Natural killer cell (primary cell): ENCODE measurements around the gene RPS2. TPM values are rescaled to one million over a fixed set of nuclear protein-coding genes. Genes with fewer than 3 reads are reported as not detected.
"Not testable (repeated sequence)": the region's sequence is repeated elsewhere in the genome, so short reads cannot be mapped to it uniquely, and the experiment has no call there.

Source experiments
- ATAC-seq, 3 donors: fragments of 150-1000 bp in 2 of 3; fragments of 200-7000 bp in 1 of 3; cut with Tn5 transposase; 1 replicate in 1 of 3; 2 replicates in 2 of 3; pipeline ENCODE4 v1.10.0; 2021; ENCODE audit warnings: mild to moderate bottlenecking in 2 of 3, moderate library complexity in 2 of 3
- DNase-seq, 2 donors: peaks; one replicate each; pipeline versions ENCODE4 v3.0.0 to v3.0.0-alpha.2; 2013 to 2021; ENCODE audit warnings: mixed read lengths in 1 of 2
- H3K27ac ChIP-seq: one replicate; pipeline ENCODE4 v1.5.1; 2013; ENCODE audit warnings: mild to moderate bottlenecking, low read length
- H3K27me3 ChIP-seq: one replicate; pipeline ENCODE4 v1.6.1; 2013; ENCODE audit warnings: low read length; ENCODE audit not compliant: control insufficient read depth, insufficient read depth
- H3K36me3 ChIP-seq: one replicate; pipeline ENCODE4 v1.6.1; 2013; ENCODE audit warnings: low read length; ENCODE audit not compliant: control insufficient read depth, insufficient read depth
- H3K4me1 ChIP-seq: one replicate; pipeline ENCODE4 v1.6.1; 2013; ENCODE audit warnings: low read length; ENCODE audit not compliant: control insufficient read depth, insufficient read depth
- H3K4me3 ChIP-seq: one replicate; pipeline ENCODE4 v1.5.1; 2013; ENCODE audit warnings: low read length
- H3K9me3 ChIP-seq: one replicate; pipeline ENCODE4 v1.6.1; 2013; ENCODE audit warnings: low read length; ENCODE audit not compliant: control insufficient read depth, insufficient read depth
- H3K27ac Mint-ChIP-seq, 2 donors: one replicate each; pipeline ENCODE4 v1.8.0; 2022; ENCODE audit warnings: mild to moderate bottlenecking in 2 of 2, mixed read lengths in 2 of 2, moderate library complexity in 1 of 2
- H3K27me3 Mint-ChIP-seq, 2 donors: one replicate each; pipeline ENCODE4 v1.8.0; 2022; ENCODE audit warnings: low read depth in 2 of 2, mixed read lengths in 2 of 2
- H3K36me3 Mint-ChIP-seq: one replicate; pipeline ENCODE4 v1.8.0; 2022; ENCODE audit warnings: mixed read lengths
- H3K4me1 Mint-ChIP-seq, 2 donors: one replicate each; pipeline ENCODE4 v1.8.0; 2022; ENCODE audit warnings: mixed read lengths in 2 of 2
- H3K4me3 Mint-ChIP-seq: one replicate; pipeline ENCODE4 v1.8.0; 2022; ENCODE audit warnings: mild to moderate bottlenecking, moderate library complexity, mixed read lengths
- H3K9me3 Mint-ChIP-seq, 2 donors: one replicate each; pipeline ENCODE4 v1.8.0; 2022; ENCODE audit warnings: mixed read lengths in 2 of 2
- WGBS: methylation state at CpG from one replicate; pipeline ENCODE4 v1.1.7; 2013; ENCODE audit warnings: missing lambda C conversion rate; ENCODE audit not compliant: insufficient coverage; 5-methylcytosine and 5-hydroxymethylcytosine counted together
- intact Hi-C: fragments of 100-400 bp; cut with micrococcal nuclease; formaldehyde crosslinking; loops from one replicate; pipeline ENCODE4 v1.14.2; 2022
- total RNA-seq, 4 donors: library from RNA; stranded (reverse); fragments of 120-200 nt in 1 of 4; gene quantifications; one replicate each; pipeline versions ENCODE4 v1.2.3 to v1.2.4, GENCODE V29; 2013 to 2022
- TF ChIP-seq, protein P1 (sequence below): fragments of 200-600 bp; IDR thresholded peaks from one replicate; pipeline ENCODE4 v1.8.0; 2022; ENCODE audit warnings: antibody characterized with exemption

RPS2 gene
- total RNA-seq, 3 donors from 2014 or later (not counting 1 experiment from before 2014, with no cell fraction given) = 1,124 to 1,385 (median 1,274) TPM

- DNase-seq (no peak), ATAC-seq (no peak)
- intact Hi-C loops = no loop called here
- Histone ChIP-seq H3K27ac (no peak overlapping the region), H3K4me3 (no peak overlapping the region), H3K36me3 (peaks cover 15% of the 10 kb centered on the region), H3K4me1 (peaks cover 32% of the 10 kb centered on the region), H3K9me3 (no peaks in the 10 kb centered on the region), H3K27me3 (no peaks in the 10 kb centered on the region)
- TF ChIP-seq, protein P1, sequence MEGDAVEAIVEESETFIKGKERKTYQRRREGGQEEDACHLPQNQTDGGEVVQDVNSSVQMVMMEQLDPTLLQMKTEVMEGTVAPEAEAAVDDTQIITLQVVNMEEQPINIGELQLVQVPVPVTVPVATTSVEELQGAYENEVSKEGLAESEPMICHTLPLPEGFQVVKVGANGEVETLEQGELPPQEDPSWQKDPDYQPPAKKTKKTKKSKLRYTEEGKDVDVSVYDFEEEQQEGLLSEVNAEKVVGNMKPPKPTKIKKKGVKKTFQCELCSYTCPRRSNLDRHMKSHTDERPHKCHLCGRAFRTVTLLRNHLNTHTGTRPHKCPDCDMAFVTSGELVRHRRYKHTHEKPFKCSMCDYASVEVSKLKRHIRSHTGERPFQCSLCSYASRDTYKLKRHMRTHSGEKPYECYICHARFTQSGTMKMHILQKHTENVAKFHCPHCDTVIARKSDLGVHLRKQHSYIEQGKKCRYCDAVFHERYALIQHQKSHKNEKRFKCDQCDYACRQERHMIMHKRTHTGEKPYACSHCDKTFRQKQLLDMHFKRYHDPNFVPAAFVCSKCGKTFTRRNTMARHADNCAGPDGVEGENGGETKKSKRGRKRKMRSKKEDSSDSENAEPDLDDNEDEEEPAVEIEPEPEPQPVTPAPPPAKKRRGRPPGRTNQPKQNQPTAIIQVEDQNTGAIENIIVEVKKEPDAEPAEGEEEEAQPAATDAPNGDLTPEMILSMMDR = no peak
- 91% methylated on average over 23 of the region's 23 CpGs for WGBS
- Mint-ChIP-seq H3K9me3 (no peaks in the 10 kb centered on the region), H3K27me3 (no peaks in the 10 kb centered on the region), H3K4me1 (peaks cover 6 to 24% of the 10 kb centered on the region in 2 donors), H3K36me3 (no peaks in the 10 kb centered on the region), H3K4me3 (no peak overlapping the region), H3K27ac (no peak overlapping the region)
Measured at GRCh38 chr16:1940273-1941161, 24.1 kb downstream of the RPS2 start.

- H3K9me3 Mint-ChIP-seq, H3K27ac ChIP-seq, H3K4me3 ChIP-seq, DNase-seq, ATAC-seq, H3K27me3 ChIP-seq, intact Hi-C loops, H3K27me3 Mint-ChIP-seq, H3K4me3 Mint-ChIP-seq, H3K27ac Mint-ChIP-seq, H3K36me3 Mint-ChIP-seq, H3K9me3 ChIP-seq: not testable (repeated sequence)
- WGBS = 98% methylated on average over 8 of the region's 8 CpGs
- H3K4me1 ChIP-seq = peaks cover 32% of the 10 kb centered on the region
- peaks cover 15% of the 10 kb centered on the region for H3K36me3 ChIP-seq
- peaks cover 6 to 24% of the 10 kb centered on the region in 2 donors for H3K4me1 Mint-ChIP-seq
Measured at GRCh38 chr16:1939833-1940232, 24.8 kb downstream of the RPS2 start.

- Mint-ChIP-seq H3K27me3 (no peaks in the 10 kb centered on the region), H3K9me3 (no peaks in the 10 kb centered on the region), H3K4me3 (no peak overlapping the region), H3K4me1 (peaks cover 0 to 21% of the 10 kb centered on the region in 2 donors), H3K36me3 (no peaks in the 10 kb centered on the region), H3K27ac (no peak overlapping the region)
- TF ChIP-seq, protein P1 = no peak
- H3K4me1 ChIP-seq = peaks cover 32% of the 10 kb centered on the region
- DNase-seq (no peak), ATAC-seq (no peak)
- H3K9me3 ChIP-seq = no peaks in the 10 kb centered on the region
- no peaks in the 10 kb centered on the region for H3K27me3 ChIP-seq
- no peak overlapping the region for H3K4me3 ChIP-seq
- no peak overlapping the region for H3K27ac ChIP-seq
- 92% methylated on average over 17 of the region's 17 CpGs for WGBS
- intact Hi-C loops = no loop called here
- H3K36me3 ChIP-seq = peaks cover 15% of the 10 kb centered on the region
Measured at GRCh38 chr16:1938910-1939309, 25.7 kb downstream of the RPS2 start.

DNA sequence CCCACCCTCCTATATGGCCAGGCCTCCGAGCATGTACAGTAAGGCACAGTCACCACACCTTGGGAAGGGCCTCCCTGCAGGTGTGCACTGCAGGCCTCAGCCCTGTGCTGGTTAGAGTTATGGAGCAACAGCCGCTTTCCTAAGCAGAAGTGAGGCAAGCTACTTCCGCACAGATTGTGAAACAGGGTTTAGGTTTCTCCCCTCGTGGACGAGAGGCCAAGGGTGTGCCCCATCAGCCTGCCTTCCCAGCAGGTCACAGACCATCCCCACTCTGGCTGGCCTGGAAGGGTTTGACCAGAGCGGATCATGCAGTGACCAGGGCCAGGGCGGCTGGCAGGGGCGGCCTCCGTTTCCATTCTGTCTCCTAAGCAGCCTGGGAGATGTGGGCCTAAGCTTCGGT, 26.3 kb downstream of the RPS2 start:
- no peak for ATAC-seq
- Histone ChIP-seq H3K27me3 (no peaks in the 10 kb centered on the region), H3K4me1 (peaks cover 27% of the 10 kb centered on the region), H3K27ac (no peak overlapping the region), H3K4me3 (no peak overlapping the region), H3K9me3 (no peaks in the 10 kb centered on the region), H3K36me3 (peaks cover 15% of the 10 kb centered on the region)
- WGBS = 94% methylated on average over 10 of the region's 10 CpGs
- Mint-ChIP-seq H3K4me1 (peaks cover 0 to 16% of the 10 kb centered on the region in 2 donors), H3K27me3 (no peaks in the 10 kb centered on the region), H3K4me3 (no peak overlapping the region), H3K27ac (no peak overlapping the region), H3K36me3 (no peaks in the 10 kb centered on the region), H3K9me3 (no peaks in the 10 kb centered on the region)
- intact Hi-C loops = no loop called here
- no peak for DNase-seq
- TF ChIP-seq, protein P1 = no peak
